Loucy (cell line): ENCODE data around the gene GATA3.

Source experiments
- H2AFZ ChIP-seq: fragments of 200-600 bp; sonication (generic); 2 replicates; pipeline ENCODE4 v1.6.0; 2016; ENCODE audit warnings: antibody characterized with exemption, mild to moderate bottlenecking, low read length, moderate library complexity
- H3F3A ChIP-seq: fragments of 200-600 bp; 2 replicates; pipeline ENCODE4 v1.6.0; 2016; ENCODE audit warnings: antibody characterized with exemption, low read depth, mild to moderate bottlenecking
- H3K27me3 ChIP-seq: fragments of 200-600 bp; sonication (generic); 2 replicates; pipeline ENCODE4 v1.6.1; 2014; ENCODE audit warnings: low read length, mild to moderate bottlenecking; ENCODE audit not compliant: insufficient read depth, poor library complexity, severe bottlenecking
- H3K36me3 ChIP-seq: fragments of 200-600 bp; sonication (generic); 2 replicates; pipeline ENCODE4 v1.6.1; 2016; ENCODE audit warnings: low read length; ENCODE audit not compliant: insufficient read depth
- H3K4me1 ChIP-seq: fragments of 200-600 bp; sonication (generic); 2 replicates; pipeline ENCODE4 v1.5.1; 2014; ENCODE audit warnings: low read length, mild to moderate bottlenecking; ENCODE audit not compliant: insufficient read depth, poor library complexity, severe bottlenecking
- H3K4me2 ChIP-seq: fragments of 200-600 bp; sonication (generic); 2 replicates; pipeline ENCODE4 v1.6.0; 2014; ENCODE audit warnings: antibody characterized with exemption, low read length, low read depth, mild to moderate bottlenecking; ENCODE audit not compliant: poor library complexity, severe bottlenecking
- H3K4me3 ChIP-seq: fragments of 200-600 bp; sonication (generic); 2 replicates; pipeline ENCODE4 v1.5.1; 2014; ENCODE audit warnings: low read length, mild to moderate bottlenecking, mixed read lengths; ENCODE audit not compliant: poor library complexity, severe bottlenecking
- H3K79me2 ChIP-seq: fragments of 200-600 bp; sonication (generic); 2 replicates; pipeline ENCODE4 v1.6.1; 2014; ENCODE audit warnings: low read length; ENCODE audit not compliant: insufficient read depth
- H3K9ac ChIP-seq: fragments of 200-600 bp; sonication (generic); 2 replicates; pipeline ENCODE4 v1.6.0; 2014; ENCODE audit warnings: mild to moderate bottlenecking, low read depth, low read length, moderate library complexity; ENCODE audit not compliant: poor library complexity, severe bottlenecking
- H3K9me2 ChIP-seq: fragments of 200-600 bp; sonication (generic); replicated peaks from 2 replicates; pipeline ENCODE4 v1.6.1; 2016; ENCODE audit warnings: low read depth, low read length, mixed read lengths
- H3K9me3 ChIP-seq: fragments of 200-600 bp; sonication (generic); 2 replicates; pipeline ENCODE4 v1.6.1; 2014; ENCODE audit warnings: mild to moderate bottlenecking, antibody characterized with exemption, low read length, low read depth; ENCODE audit not compliant: insufficient read depth
- H4K20me1 ChIP-seq: fragments of 200-600 bp; sonication (generic); 2 replicates; pipeline ENCODE4 v1.6.0; 2014; ENCODE audit warnings: antibody characterized with exemption, low read length, mild to moderate bottlenecking; ENCODE audit not compliant: insufficient read depth, poor library complexity, severe bottlenecking
- EZH2phosphoT487 ChIP-seq: fragments of 200-600 bp; IDR thresholded peaks from 2 replicates; pipeline ENCODE4 v1.6.1; 2018; ENCODE audit warnings: antibody characterized with exemption, mild to moderate bottlenecking, moderate library complexity, borderline replicate concordance
- TF ChIP-seq, protein P1 (sequence below): fragments of 200-600 bp; sonication (generic); conservative IDR thresholded peaks from 2 replicates; pipeline ENCODE4 v1.5.1; 2014; ENCODE audit warnings: mild to moderate bottlenecking, antibody characterized with exemption, low read length

Gene GATA3

DNA sequence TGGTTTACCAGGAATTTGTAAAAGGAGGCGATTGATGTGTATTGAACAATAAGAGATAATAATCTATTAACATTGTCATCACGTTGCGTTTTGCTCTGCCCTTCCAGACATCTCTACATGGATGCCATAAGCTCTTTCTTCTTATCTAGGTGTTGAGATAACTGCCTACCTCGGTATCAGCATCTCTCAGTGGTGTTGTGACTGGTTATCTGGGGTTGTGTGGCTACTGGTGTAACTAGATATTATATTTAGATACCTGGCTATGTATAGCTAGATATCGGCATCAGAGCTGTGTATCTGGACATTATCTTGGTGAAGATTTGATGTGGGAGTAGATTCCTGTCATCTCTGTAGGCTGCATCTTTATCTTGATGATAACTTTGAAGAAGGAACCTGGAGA is 17.2 kb downstream of the GATA3 start:
- Histone ChIP-seq H3K79me2 (peaks cover 89% of the 10 kb centered on the region), H3K9me3 (no peaks in the 10 kb centered on the region), H3K9ac (no peak overlapping the region), H3K4me1 (peaks cover 49% of the 10 kb centered on the region), H3K27me3 (no peaks in the 10 kb centered on the region), H3K4me3 (peak overlapping the region; percentile 10), H3K9me2 (no peaks in the 10 kb centered on the region), H2AFZ (no peak overlapping the region), H4K20me1 (peaks cover 94% of the 10 kb centered on the region), H3K36me3 (peaks cover 92% of the 10 kb centered on the region), H3K4me2 (peak overlapping the region; percentile 85), H3F3A (peaks cover 37% of the 10 kb centered on the region; the same call in 1 of the 2 replicates)
- TF ChIP-seq, protein P1, sequence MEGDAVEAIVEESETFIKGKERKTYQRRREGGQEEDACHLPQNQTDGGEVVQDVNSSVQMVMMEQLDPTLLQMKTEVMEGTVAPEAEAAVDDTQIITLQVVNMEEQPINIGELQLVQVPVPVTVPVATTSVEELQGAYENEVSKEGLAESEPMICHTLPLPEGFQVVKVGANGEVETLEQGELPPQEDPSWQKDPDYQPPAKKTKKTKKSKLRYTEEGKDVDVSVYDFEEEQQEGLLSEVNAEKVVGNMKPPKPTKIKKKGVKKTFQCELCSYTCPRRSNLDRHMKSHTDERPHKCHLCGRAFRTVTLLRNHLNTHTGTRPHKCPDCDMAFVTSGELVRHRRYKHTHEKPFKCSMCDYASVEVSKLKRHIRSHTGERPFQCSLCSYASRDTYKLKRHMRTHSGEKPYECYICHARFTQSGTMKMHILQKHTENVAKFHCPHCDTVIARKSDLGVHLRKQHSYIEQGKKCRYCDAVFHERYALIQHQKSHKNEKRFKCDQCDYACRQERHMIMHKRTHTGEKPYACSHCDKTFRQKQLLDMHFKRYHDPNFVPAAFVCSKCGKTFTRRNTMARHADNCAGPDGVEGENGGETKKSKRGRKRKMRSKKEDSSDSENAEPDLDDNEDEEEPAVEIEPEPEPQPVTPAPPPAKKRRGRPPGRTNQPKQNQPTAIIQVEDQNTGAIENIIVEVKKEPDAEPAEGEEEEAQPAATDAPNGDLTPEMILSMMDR = no peak
- TF ChIP-seq EZH2phosphoT487 = no peak

DNA sequence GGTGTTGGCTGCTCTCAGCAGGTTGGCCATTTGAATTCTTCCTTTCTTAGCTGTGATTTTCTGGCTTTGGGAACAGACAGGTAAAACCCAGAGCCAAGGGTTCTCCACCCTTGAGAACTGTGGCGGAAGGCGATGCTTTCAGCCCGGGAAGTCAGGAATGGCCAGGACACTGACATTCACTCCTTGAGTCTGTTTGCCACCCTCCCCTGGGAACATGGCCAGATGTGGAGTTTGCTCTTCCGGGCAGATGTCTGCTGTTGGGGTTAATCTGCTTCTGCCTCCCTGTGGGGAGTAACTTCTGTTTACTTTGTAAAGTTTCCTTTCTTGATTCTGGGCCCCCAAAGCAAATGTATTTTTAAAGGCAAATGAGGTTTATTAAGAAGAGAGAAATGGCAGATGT is 17.7 kb downstream of the GATA3 start:
- Histone ChIP-seq H3K27me3 (no peaks in the 10 kb centered on the region), H3K4me3 (peak overlapping the region; percentile 10), H4K20me1 (peaks cover 88% of the 10 kb centered on the region), H3K79me2 (peaks cover 84% of the 10 kb centered on the region), H3K36me3 (peaks cover 86% of the 10 kb centered on the region), H3K9ac (no peak overlapping the region), H2AFZ (no peak overlapping the region), H3F3A (peaks cover 36% of the 10 kb centered on the region; the same call in 1 of the 2 replicates), H3K9me3 (no peaks in the 10 kb centered on the region), H3K4me2 (peak overlapping the region; percentile 85), H3K9me2 (no peaks in the 10 kb centered on the region), H3K4me1 (peaks cover 43% of the 10 kb centered on the region)
- TF ChIP-seq EZH2phosphoT487 = no peak
- TF ChIP-seq, protein P1 = no peak

DNA sequence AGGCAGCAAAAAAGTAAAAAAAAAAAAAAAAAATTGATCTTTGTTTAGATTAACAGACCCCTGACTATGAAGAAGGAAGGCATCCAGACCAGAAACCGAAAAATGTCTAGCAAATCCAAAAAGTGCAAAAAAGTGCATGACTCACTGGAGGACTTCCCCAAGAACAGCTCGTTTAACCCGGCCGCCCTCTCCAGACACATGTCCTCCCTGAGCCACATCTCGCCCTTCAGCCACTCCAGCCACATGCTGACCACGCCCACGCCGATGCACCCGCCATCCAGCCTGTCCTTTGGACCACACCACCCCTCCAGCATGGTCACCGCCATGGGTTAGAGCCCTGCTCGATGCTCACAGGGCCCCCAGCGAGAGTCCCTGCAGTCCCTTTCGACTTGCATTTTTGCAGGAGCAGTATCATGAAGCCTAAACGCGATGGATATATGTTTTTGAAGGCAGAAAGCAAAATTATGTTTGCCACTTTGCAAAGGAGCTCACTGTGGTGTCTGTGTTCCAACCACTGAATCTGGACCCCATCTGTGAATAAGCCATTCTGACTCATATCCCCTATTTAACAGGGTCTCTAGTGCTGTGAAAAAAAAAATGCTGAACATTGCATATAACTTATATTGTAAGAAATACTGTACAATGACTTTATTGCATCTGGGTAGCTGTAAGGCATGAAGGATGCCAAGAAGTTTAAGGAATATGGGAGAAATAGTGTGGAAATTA is 19.4 kb downstream of the GATA3 start:
- no peaks in the 10 kb centered on the region for H3K9me2 ChIP-seq
- peaks cover 32% of the 10 kb centered on the region for H3K4me1 ChIP-seq

More for the DNA sequence above, 19.4 kb downstream of the GATA3 start:
- no peak overlapping the region for H3K4me2 ChIP-seq
- H3K4me3 ChIP-seq = no peak overlapping the region
- H3K36me3 ChIP-seq = peaks cover 80% of the 10 kb centered on the region
- no peak overlapping the region for H2AFZ ChIP-seq
- no peak overlapping the region for H3K9ac ChIP-seq
- peaks cover 36% of the 10 kb centered on the region; the same call in 1 of the 2 replicates for H3F3A ChIP-seq
- H3K27me3 ChIP-seq = no peaks in the 10 kb centered on the region
- H3K9me3 ChIP-seq = no peaks in the 10 kb centered on the region
- H4K20me1 ChIP-seq = peaks cover 72% of the 10 kb centered on the region
- TF ChIP-seq EZH2phosphoT487 = no peak
- TF ChIP-seq, protein P1 = no peak
- peaks cover 67% of the 10 kb centered on the region for H3K79me2 ChIP-seq
